GM19467 (cell line): ENCODE data around the gene STK10.

ENCODE experiments used
- ATAC-seq: cut with Tn5 transposase; IDR thresholded peaks from one replicate; pipeline ENCODE4 v1.9.1; 2021; ENCODE audit warnings: mild to moderate bottlenecking, moderate library complexity; ENCODE audit not compliant: unreplicated experiment

STK10 gene

GRCh38 chr5:172110921-172111851 is 76.8 kb downstream of the STK10 start:
- ATAC-seq = peak; percentile 71

GRCh38 chr5:172110260-172110815 is 77.7 kb downstream of the STK10 start:
- ATAC-seq = no peak

GRCh38 chr5:172109749-172110148 is 78.3 kb downstream of the STK10 start:
- ATAC-seq = no peak

GRCh38 chr5:172107571-172107970 is 80.5 kb downstream of the STK10 start:
- no peak for ATAC-seq

GRCh38 chr5:172106511-172107356 is 81.3 kb downstream of the STK10 start:
- no peak for ATAC-seq

GRCh38 chr5:172105811-172106210 is 82.2 kb downstream of the STK10 start:
- no peak for ATAC-seq

- ATAC-seq = no peak
Observed at GRCh38 chr5:172104801-172105701, 83.0 kb downstream of the STK10 start.

- ATAC-seq = no peak
Observed at GRCh38 chr5:172104021-172104420, 84.0 kb downstream of the STK10 start.

- ATAC-seq = no peak
Observed at GRCh38 chr5:172102913-172103626, 85.0 kb downstream of the STK10 start.

GRCh38 chr5:172102218-172102870 is 85.7 kb downstream of the STK10 start:
- ATAC-seq = no peak

GRCh38 chr5:172101547-172102217 is 86.3 kb downstream of the STK10 start:
- ATAC-seq = no peak

- ATAC-seq = no peak
Observed at GRCh38 chr5:172098883-172099282, 89.1 kb downstream of the STK10 start.

GRCh38 chr5:172098046-172098445 is 90.0 kb downstream of the STK10 start:
- ATAC-seq = no peak

GRCh38 chr5:172097356-172097755 is 90.7 kb downstream of the STK10 start:
- ATAC-seq = no peak

- no peak for ATAC-seq
Observed at GRCh38 chr5:172096207-172096940, 91.7 kb downstream of the STK10 start.

- ATAC-seq = no peak
Observed at GRCh38 chr5:172095368-172096206, 92.4 kb downstream of the STK10 start.

- no peak for ATAC-seq
Observed at GRCh38 chr5:172093965-172094364, 94.1 kb downstream of the STK10 start.
